ENCODE measurements around the gene CCDC57. TPM values are rescaled to one million over a fixed set of nuclear protein-coding genes. Genes with fewer than 3 reads are reported as not detected.

The CCDC57 gene
- total RNA-seq, 1 donor from 2014 or later = 10.6 TPM

DNA sequence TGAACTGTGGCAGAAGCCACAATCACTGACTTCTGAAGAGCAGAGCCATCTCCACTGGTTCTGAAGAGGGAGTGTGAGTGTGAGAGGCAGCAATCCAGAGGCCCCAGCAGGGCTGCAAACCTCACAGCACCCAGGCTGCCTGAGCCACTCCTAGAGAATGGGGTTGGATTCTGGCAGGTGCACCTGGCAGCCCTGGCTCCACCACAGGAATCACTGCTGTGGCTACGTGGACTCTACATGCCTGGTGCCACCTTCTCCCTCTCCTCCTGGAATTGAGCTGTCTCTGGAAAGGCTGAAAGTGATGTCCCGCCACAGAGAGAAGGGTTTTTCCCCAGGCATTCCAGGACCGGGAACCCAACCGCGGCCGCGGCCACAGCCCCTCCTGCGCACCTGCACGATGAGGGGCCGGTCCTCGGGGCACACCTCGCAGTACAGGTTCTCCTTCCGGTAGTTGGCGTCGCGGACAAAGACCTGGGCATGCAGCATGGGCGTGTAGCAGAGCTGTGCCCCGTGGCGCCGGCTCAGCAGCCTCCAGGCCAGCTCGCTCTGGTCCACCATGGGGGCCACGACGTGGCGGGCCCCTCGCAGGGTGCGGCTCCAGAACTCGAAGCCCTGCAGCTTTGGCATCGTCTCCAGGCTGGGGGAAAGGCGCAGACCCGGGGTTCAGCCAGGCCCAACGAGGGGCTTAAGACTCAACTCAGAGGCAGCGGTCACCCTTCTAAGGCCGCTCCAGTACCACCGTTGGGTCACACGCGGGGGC is 148.0 kb downstream of the CCDC57 start:
- intact Hi-C loops (cut with DNase I) = no loop called here
- no peak for DNase-seq (ENCODE audit: low spot score)

DNA sequence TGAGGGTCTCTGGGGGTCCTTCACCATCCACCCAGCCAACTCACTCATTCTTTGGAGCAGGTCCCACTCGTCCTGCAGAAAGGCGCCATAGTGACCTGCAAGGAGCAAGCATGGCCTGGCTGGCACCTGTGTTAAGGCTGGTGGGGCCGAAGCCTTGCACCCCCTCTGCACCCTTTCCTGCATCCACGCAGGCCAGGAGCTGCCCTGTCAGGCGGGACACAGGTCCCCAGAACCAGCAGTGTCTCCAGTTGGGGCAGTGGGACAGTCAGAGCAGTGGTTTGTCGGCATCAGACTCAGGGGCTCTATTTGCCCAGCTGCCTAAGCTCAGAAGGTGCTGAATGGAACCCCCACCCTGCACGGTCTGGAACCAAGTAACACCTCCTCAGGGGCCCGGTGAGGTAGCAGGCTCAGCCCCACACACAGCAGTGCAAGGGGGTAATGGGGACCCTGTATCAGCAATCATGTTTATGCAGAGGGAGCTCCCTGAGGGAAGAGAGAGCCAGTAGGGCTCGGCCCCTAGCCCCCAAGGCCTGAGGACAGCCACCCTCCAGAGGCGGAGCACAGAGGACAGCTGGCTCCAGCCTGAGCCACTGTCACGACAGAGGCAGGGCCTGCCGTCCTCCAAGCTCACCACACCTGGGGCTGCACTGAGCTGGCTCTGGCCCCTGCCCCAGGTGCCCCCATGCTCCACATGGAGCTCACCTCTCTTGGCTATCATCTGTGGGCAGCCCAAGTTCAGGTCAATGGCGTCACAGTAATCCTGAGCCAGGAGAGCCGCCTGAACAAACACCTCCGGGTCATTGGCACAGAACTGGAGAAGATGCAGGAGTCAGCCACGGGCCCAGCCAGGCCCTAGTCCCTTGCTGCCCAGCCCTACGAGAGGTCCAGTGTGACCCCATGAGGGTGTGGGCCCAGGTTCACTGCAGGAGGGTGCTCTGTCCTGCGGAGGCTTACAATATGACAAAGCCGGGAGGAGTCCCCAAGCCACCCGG is 148.9 kb downstream of the CCDC57 start:
- DNase-seq (ENCODE audit: low spot score) = no peak
- intact Hi-C loops (cut with DNase I) = no loop called here

DNA sequence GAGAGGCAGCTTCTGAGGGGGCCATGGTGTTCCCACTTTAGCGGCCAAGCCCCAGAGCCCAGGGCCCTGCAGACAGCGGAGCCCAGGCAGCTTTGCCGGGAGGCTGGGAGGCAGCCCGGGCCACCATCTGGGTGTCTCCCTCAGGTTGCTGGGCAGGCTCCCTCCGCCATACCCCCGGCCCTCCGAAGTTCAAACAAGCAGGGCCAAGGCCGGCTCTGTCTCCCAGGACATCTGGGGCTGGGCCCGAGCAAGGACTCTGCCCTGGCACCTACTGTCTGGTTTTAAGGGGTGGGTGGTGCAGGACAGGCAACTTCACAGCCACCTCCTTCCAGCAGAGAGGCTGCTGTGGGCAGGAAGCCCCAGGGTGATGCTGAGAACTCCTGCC is 149.7 kb downstream of the CCDC57 start:
- no peak for DNase-seq (ENCODE audit: low spot score)
- intact Hi-C loops (cut with DNase I) = no loop called here

GRCh38 chr17:82062076-82062983 is 150.3 kb downstream of the CCDC57 start:
- DNase-seq (ENCODE audit: low spot score) = no peak
- intact Hi-C loops (cut with DNase I) = no loop called here

DNA sequence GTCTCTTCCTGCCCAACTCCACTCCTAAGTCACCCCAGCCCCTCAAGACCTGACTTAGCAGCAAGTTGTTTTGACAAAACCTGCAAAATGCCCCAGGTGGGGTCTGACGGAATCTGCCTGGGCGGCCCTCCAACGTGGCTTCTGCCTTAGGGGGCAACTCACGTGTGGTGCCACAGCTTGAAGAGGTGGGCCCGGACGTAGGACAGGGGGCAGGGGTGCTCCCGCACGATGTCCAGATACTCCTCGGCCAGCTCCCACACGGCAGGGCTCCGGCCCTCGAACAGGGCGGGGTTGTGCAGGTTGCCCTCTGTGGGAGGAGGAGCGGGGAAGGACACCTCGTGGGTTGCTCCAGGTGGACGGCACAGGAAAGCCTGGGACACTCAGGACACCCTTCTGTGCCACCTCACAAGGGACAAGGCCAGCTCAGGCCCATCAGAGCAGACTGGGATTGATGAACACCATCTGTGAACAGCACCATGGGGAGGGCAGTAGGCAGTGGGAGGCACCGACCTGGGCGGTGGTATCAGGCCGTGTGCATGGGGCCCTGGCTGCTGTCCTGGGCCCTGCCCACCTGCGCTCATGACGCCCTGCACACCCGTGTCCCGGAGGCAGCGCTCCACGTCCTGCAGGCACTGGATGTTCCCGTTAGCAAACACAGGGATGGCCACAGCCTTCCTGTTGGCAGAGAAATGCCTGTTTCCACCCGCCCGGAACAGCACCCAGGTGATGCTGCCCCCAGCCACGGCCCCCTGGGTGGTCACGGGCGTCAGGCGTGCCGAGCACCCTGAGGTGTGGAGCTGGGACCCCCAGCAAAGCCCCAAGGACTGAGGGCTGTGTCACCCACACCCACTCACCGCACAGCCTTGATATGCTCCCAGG is 151.4 kb downstream of the CCDC57 start:
- intact Hi-C loops (cut with DNase I) = no loop called here
- DNase-seq (ENCODE audit: low spot score) = no peak

DNA sequence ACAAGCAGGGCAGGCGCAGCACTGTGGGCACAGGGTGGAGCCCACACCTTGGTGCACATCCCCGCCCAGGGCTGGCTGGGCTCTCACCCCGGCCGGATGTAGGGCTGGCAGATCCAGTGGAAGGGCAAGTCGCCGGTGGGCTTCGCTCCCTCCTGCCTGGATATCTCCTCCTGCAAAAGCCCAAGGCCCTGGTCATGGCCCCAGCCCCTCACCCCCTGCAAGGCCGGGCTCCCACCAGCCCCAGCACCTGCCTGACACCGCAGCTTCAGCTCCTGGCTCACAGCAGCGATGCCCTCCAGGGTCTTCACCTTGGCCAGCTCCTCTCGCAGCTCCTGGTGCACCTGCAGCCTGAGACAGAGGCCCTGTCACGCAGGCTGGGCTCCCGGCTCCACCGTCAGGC is 152.0 kb downstream of the CCDC57 start:
- intact Hi-C loops (cut with DNase I) = no loop called here
- DNase-seq (ENCODE audit: low spot score) = no peak

DNA sequence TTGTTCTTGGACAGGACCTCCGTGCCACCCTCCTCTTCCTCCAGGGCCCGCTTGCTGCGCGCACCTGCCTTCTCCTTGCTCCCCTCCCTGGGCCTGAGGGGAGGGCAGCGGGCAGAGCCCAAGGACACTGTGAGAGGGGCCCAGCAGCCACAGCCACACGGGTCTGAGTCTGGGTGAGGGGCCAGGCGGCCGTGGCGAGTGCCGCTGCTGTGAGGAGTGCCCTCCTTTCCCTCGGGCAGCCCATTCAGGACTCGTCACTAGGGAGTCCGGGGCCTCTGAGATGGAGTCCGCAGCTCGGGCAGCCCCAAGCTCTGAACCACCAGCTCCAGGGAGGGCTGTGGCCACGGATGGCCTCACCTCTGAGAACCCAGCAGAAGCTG is 152.7 kb downstream of the CCDC57 start:
- no peak for DNase-seq (ENCODE audit: low spot score)
- intact Hi-C loops (cut with DNase I) = no loop called here

- DNase-seq (ENCODE audit: low spot score) = no peak
- intact Hi-C loops (cut with DNase I) = no loop called here
These were observed 153.2 kb downstream of the CCDC57 start for GRCh38 chr17:82059272-82060000.

DNA sequence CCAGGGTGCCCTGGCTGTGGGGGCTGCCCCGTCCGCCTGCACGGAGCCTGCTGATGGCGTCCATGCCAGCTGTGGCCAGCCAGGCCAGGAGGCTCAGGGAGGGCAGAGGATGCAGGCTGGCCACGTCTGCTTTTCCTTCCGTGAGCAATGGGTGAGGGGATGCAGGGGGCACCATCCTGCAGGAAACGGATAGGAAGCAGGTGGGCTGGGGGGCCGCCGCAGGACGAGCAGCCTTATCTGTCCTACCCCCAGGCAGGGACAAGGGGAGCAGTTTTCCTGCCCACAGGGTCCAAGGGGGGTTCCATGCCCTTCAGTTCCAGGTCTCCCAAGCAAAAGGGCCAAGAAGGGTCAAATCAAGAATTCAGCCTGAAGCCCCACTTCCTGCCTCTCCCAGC is 153.8 kb downstream of the CCDC57 start:
- intact Hi-C loops (cut with DNase I) = no loop called here
- no peak for DNase-seq (ENCODE audit: low spot score)

DNA sequence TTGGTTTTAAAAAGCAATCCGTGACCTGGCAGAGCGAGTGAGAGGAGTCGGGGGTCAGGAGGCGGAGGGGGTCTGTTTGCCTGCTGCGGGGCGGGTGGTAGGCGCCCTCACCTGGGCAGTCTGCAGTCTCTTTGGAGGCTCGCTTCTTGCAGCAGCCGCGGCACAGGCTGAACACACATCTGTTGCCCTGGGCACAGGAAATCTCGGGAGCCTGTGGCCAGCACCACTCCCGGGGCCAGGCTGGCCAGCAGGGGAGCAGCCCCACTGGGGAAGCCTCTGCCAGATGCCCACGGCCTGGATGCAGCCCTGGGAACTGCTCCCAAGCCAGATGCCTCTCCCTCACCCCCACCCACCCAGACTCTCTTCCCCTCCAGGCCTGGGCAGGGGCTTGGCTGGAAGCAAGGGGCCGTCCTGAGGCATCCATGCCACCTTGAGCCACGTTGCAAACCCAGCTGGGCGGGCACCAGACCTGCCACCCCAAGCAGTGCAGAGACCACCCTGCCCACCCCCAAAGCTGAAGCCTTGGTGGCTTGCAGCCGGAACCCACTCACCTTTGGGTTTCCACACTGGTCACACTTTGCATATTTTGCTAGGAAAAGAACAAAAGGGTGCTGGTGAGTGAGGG is 154.3 kb downstream of the CCDC57 start:
- no peak for DNase-seq (ENCODE audit: low spot score)
- intact Hi-C loops (cut with DNase I) = no loop called here

DNA sequence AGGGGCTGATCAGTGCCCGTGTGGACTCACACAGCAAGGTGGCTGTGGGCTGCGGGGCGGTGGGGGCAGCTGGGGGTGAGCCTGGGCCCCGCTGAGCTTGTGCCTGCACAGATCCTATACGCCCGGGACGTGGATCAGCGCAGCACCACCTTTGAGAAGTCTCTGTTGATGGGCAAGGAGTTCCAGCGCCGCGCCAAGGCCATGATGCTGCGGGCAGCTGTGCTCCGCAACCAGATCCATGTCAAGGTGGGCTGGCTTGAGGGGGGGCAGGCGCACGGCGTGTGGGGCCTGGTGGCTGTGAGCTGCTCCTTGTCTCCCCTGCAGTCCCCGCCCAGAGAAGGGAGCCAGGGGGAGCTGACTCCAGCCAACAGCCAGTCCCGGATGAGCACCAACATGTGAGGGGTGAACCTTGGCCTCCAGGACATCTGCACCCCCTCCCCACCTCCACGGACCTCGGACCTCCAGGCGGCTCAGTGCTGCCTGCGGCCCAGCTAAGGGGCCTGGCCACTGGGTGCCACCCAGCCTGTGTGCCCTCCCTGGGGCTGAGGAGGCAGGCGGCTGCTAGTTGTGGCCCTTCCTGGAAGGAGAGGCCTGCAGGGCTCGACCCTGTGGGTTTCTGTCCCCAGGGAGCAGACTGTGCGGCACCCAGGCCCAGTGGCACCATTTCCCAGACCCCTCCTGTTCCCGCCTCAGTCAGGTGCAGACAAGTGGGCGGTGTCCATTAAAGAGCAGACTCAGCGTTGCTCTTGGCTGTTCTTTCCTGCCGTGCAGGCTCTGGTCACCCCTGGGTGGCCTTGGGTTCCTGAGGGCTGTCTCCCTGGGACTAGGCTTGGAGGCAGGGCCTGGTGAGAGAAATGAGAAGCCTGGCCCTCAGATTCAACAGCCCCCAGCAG is 155.7 kb downstream of the CCDC57 start:
- intact Hi-C loops (cut with DNase I) = no loop called here
- DNase-seq (ENCODE audit: low spot score) = no peak

DNA sequence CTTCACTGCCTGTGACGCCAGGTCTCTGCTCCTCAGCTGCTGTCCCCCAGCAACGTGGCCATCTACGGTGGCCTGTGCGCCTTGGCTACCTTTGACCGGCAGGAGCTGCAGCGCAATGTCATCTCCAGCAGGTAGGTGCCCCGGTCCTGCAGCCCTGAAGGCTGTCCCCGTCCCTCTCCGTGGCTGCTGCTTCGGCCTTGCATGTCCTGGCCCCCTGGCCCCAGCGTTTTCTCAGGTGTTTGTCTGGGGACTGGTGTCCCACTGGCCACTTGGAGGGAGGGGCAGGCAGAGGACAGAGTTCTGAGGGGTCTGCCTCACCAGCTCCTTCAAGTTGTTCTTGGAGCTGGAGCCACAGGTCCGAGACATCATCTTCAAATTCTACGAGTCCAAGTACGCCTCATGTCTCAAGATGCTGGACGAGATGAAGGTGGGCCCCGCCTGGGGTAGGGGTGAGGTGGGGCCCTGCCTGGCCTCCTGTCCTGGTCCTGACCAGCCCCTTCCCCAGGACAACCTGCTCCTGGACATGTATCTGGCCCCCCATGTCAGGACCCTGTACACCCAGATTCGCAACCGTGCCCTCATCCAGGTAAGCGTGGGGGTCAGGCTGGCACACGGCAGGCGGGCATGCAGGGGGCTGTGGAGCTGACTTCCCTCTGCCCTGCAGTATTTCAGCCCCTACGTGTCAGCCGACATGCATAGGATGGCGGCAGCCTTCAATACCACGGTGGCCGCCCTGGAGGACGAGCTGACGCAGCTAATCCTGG is 156.5 kb downstream of the CCDC57 start:
- no peak for DNase-seq (ENCODE audit: low spot score)
- intact Hi-C loops (cut with DNase I) = no loop called here

- intact Hi-C loops (cut with DNase I) = no loop called here
- DNase-seq (ENCODE audit: low spot score) = no peak
These were observed 157.3 kb downstream of the CCDC57 start for GRCh38 chr17:82055023-82055964.

- intact Hi-C loops (cut with DNase I) = no loop called here
- no peak for DNase-seq (ENCODE audit: low spot score)
These were observed 158.2 kb downstream of the CCDC57 start for GRCh38 chr17:82054351-82055022.

All from cardiac septum (tissue), 1 donor.